RWPE1 (cell line): ENCODE measurements around the gene SNX20.

Source experiments
- CTCF ChIA-PET: fragments of 350-600 bp; sonication (Branson Sonifier 250); formaldehyde crosslinking; extraction: SDS; loops from one replicate; lab custom pipeline; 2021; lab: Yijun Ruan, JAX
- POLR2A ChIA-PET: fragments of 400-600 bp; formaldehyde crosslinking; extraction: SDS; loops from one replicate; lab custom pipeline; 2020; ENCODE audit warnings: antibody characterized with exemption; ENCODE audit not compliant: low non-redundant PET; lab: Yijun Ruan, JAX
- DNase-seq: peaks from one replicate; pipeline ENCODE4 v3.0.0; 2012; ENCODE audit warnings: low spot score
- H3K27ac ChIP-seq: fragments of 450-650 bp; 2 replicates; pipeline ENCODE4 v1.5.1; 2017
- CTCF ChIP-seq: fragments of 450-650 bp; conservative IDR thresholded peaks from 2 replicates; pipeline ENCODE4 v1.5.1; 2017; ENCODE audit warnings: low read depth, mild to moderate bottlenecking

SNX20 gene

GRCh38 chr16:50631249-50631984, 49.7 kb downstream of the SNX20 start:
- no peak for TF ChIP-seq CTCF
- ChIA-PET CTCF (no interaction called here), POLR2A (no interaction called here)
- DNase-seq: no peak
- no peak overlapping the region for H3K27ac ChIP-seq

- ChIA-PET POLR2A (no interaction called here), CTCF (interaction anchor here (0.6 to 0.9 kb wide), 2 partner anchors 10 to 176 kb away, joined by 3 to 5 read pairs; no protein-coding TSS in a partner anchor)
- no peak overlapping the region for H3K27ac ChIP-seq
- no peak for DNase-seq
- no peak for TF ChIP-seq CTCF
Measured at GRCh38 chr16:50630394-50631020, 50.6 kb downstream of the SNX20 start.

GRCh38 chr16:50629334-50629733, 51.8 kb downstream of the SNX20 start:
- no peak for DNase-seq
- CTCF ChIA-PET: interaction anchor here (0.6 kb wide), 1 partner anchor 1898 kb away, joined by 4 read pairs; no protein-coding TSS in a partner anchor
- no peak for TF ChIP-seq CTCF
- H3K27ac ChIP-seq: no peak overlapping the region
- POLR2A ChIA-PET: no interaction called here

GRCh38 chr16:50628156-50628802, 52.8 kb downstream of the SNX20 start:
- CTCF ChIA-PET: interaction anchor here (0.7 to 1.1 kb wide), 4 partner anchors 10 to 1237 kb away, joined by 3 to 8 read pairs (median 4); no protein-coding TSS in a partner anchor
- no peak for DNase-seq
- H3K27ac ChIP-seq: no peak overlapping the region
- POLR2A ChIA-PET: no interaction called here
- no peak for TF ChIP-seq CTCF

GRCh38 chr16:50627419-50627818, 53.7 kb downstream of the SNX20 start:
- ChIA-PET CTCF (interaction anchor here (1.0 to 1.1 kb wide), 2 partner anchors 38 to 252 kb away, joined by 3 read pairs; no protein-coding TSS in a partner anchor), POLR2A (interaction anchor here (0.7 kb wide), 2 partner anchors 8 to 301 kb away, joined by 3 read pairs; no protein-coding TSS in a partner anchor)
- TF ChIP-seq CTCF: no peak
- no peak overlapping the region for H3K27ac ChIP-seq
- DNase-seq: no peak

- CTCF ChIA-PET: interaction anchor here (0.6 to 1.1 kb wide), 2 partner anchors 125 to 252 kb away, joined by 3 to 4 read pairs; no protein-coding TSS in a partner anchor
- POLR2A ChIA-PET: interaction anchor here (0.7 kb wide), 2 partner anchors 8 to 300 kb away, joined by 3 read pairs; no protein-coding TSS in a partner anchor
Measured at GRCh38 chr16:50626868-50627267, 54.2 kb downstream of the SNX20 start.

More at GRCh38 chr16:50626868-50627267, 54.2 kb downstream of the SNX20 start:
- no peak overlapping the region for H3K27ac ChIP-seq
- no peak for DNase-seq
- no peak for TF ChIP-seq CTCF
